Measurements from ENCODE around the gene SUSD3.
A peak's percentile ranks its signal among the peaks of the same experiment; 100 is the strongest.
"Not testable (repeated sequence)": the region's sequence is repeated elsewhere in the genome, so short reads cannot be mapped to it uniquely, and the experiment has no call there.

Gene SUSD3

DNA sequence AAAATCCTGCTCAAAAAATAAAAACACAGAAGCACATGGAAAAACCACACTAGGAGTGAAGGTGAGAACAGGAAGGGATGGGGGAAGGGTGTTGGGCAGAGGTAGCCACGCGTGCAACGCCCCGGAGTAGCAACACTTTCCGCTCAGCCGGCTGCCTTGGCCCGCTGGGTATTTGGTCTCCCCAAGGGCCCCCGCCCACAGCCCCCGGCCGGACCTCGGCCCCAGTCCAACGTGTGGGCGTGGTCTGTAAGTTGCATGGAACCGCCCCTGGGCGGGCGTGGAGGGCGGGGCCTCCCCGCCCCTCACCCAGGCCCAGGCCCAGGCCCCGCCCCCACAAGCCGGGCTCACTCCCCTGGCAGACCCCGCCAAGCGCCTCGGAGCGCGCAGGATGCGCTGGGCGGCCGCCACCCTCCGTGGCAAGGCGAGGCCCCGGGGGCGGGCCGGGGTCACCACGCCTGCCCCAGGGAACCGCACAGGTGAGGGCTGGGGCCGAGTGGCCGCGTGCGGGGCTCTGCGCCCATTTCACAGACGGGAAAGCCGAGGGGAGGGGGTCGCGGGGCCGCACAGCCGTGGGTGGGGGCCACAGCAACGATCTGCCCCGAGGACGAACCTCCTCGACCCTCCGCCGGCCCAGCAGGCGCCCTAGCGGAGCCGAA lies at the start of gene SUSD3:
Gene SUSD3, plus strand, starts transcription at position 347 of the 656 bp plus-strand sequence. Its CDS starts 42 bp downstream, at position 389.
- DNase-seq (ENCODE audit: low read depth in 1 of 2, low spot score in 1 of 2): peak; percentile 38 to 62

DNA sequence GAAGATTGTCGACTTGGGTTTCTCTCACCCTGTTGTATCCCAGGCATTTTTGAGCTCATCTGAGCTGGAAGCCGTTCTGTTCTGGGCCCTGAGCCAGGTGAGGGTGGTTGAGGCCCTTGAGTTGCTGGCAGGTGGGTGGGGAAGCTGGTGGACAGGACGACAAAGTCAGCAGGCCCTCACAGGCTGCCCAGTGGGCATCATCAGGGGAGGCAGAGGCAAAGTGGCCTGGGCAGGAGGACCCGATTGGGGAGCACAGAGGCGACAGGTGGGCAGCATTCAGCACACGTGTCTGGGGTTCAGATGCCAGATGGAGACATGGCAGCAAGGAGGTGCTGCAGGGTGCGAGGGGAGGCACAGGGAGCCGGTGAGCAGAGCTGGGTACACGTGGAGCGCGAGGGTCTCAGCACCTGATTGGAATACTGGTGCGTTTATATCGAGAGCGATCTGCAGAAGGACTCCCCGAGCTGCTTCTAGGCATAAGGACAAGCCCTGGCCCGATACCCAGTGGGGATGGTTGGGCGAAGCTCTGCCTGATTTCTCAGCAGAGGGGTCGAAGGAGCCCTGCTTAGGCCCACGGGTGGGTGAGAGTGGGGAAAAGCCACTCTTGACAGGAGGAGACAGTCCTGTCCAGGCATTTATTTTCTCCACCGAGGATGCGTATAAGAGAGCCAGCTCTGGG lies 49.0 kb upstream of the SUSD3 start:
- no peak for DNase-seq (ENCODE audit: low read depth in 1 of 2, low spot score in 1 of 2)

DNA sequence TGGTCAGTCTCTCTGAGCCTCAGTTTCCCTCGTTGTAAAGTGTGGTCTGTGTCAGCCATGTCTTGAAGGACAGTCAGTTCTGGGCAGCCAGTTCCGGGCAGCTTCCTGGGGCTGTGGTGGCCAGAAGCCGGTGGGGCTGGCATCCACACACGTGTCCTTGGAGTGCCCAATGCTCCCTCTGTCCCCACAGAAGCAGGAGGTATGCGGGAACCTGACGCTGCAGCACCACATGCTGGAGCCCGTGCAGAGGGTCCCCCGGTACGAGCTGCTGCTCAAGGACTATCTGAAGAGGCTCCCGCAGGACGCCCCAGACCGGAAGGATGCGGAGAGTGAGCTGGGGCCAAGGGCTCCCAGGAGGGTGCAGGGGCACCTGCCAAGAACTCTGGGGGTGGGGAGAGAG lies 48.4 kb upstream of the SUSD3 start:
- no peak for DNase-seq (ENCODE audit: low read depth in 1 of 2, low spot score in 1 of 2)

DNA sequence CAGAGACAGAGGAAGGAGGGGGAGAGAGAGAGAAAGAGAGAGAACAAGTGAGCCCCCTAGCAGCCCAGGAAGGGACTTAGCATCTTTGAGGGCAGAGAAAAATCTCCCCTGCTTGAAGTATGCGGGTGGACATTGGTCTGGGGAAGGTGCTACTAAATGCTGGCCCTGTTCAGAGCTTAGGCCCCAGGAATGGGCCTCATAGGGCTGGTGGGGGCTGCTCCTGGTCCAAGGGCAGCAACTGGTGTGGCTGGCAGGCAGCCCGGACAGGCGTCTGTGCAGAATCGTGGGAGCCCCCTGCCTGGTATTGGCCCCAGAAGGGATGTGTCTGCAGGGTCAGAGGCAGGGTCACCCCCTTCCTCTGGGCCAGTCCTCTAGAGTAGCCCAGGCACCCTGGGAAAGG lies 47.8 kb upstream of the SUSD3 start:
- no peak for DNase-seq (ENCODE audit: low read depth in 1 of 2, low spot score in 1 of 2)

DNA sequence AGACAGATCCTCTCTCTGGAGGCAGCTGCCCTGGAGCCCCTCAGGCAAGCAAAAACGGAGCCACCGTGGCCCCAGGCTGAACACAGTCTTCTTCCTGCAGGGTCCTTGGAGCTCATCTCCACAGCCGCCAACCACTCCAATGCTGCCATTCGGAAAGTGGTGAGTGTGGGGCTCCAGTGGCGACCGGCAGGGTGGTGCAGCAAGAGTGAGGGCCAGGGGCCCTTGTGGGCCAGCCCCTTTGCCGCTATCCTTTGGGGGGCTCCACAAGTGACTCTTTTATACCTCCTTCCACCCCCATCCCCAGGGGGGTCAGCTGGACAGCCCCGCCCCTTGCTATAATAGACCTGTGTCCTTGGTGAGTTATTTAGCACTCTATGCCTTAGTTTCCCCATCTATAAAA lies 47.4 kb upstream of the SUSD3 start:
- DNase-seq (ENCODE audit: low read depth in 1 of 2, low spot score in 1 of 2): no peak

DNA sequence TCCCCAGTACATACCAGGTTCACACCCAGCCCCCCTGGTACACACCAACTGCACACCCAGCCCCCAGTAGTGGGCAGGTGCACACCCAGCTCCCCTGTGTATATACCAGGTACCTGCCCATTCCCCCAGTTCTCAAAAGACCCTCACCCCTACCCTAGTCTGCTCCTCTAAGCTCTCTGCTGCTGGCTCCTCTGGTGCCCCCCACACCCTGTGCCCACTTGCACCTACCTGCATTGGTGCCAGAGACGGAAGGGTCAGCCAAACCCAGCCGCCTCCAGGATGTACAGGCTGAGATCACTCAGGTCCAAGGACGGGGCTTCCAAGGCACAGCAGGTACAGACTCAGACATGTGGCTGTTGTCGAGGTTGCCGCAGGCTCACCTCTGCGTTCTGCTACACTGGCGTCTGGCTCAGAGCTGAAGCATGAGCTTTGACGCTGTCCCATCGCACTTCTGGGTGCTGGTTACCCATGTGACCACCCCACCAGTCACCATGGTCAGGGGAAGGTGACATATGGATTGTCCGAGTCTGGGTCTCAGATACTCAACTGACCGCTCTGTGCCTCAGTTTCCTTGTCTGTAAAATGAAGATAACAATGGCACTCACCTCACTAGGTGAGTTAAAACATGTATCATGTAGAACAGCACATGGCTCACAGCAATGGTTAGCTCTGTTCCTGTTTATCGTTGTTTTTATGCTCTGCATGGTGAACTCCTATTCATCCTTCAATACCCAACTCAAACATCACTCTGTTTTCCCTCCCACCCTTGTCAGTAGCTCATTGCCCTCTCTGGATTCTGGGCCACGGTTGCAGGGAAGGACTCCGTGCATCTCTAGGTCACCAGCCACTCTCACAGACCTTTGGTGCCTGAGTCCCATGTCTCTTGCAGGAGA lies 45.3 kb upstream of the SUSD3 start:
- DNase-seq (ENCODE audit: low read depth in 1 of 2, low spot score in 1 of 2): no peak

DNA sequence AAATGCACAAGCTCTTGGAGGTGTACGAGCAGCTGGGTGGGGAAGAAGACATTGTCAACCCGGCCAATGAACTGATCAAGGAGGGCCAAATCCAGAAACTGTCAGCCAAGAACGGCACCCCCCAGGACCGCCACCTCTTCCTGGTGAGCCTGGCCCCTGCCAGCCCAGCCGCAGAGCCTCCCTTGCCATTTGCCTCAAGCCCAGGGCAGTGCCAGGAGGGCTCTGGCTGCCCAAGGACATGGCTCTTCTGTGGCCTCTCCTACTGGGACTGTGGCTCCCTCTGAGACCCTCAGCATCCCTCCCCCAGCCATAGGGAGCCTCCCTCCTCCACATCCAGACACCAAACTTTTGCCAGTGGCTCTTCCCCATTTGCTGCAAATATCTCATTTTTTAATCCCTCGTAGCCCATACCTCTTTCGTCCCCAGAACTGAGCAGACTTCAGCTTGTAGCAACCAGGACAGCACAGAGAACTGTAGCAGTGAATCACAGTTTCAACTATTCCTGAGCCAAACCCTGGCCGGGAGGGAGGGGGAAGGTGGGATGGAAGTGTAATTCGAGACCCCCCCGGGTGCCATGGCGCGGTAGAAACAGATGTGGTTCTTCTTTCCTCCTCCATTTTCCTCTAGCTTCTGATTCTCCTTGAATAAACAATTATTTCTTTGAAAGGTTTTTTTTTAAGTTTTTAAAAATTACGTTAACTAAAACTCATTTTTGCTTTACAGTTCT lies 44.5 kb upstream of the SUSD3 start:
- DNase-seq (ENCODE audit: low read depth in 1 of 2, low spot score in 1 of 2): no peak

DNA sequence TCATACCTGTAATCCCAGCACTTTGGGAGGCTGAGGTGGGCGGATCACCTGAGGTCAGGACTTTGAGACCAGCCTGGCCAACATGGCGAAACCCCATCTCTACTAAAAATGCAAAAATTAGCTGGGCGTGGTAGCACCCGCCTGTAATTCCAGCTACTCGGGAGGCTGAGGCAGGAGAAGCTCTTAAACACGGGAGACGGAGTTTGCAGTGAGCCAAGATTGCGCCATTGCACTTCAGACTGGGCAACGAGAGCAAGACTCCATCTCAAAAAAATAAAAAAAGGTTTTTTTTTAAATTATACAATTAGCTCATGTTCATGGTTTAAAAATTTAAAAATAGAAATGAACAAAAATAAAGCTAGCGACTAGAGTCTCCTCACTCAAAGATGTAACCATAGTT lies 43.3 kb upstream of the SUSD3 start:
- DNase-seq (ENCODE audit: low read depth in 1 of 2, low spot score in 1 of 2): not testable (repeated sequence)

DNA sequence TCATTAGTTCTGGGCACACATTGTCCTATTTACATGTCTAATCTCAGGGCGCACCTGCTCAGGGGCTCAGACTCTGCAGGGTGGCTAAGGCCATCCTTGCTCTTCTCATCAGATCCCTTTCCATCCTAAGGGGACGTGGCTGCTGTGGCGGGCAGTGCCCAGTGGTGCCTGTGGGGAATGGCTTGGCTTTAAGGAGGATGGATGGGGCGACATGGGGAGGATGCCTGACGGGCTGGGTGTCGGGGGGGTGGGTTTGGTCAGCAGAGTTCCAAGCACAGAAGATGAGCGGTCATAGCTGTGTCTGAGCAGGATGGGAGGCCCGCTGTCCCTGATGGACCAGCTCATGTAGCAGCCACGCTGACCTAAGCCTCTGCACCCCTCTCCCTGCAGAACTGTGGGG lies 40.9 kb upstream of the SUSD3 start:
- DNase-seq (ENCODE audit: low read depth in 1 of 2, low spot score in 1 of 2): no peak

DNA sequence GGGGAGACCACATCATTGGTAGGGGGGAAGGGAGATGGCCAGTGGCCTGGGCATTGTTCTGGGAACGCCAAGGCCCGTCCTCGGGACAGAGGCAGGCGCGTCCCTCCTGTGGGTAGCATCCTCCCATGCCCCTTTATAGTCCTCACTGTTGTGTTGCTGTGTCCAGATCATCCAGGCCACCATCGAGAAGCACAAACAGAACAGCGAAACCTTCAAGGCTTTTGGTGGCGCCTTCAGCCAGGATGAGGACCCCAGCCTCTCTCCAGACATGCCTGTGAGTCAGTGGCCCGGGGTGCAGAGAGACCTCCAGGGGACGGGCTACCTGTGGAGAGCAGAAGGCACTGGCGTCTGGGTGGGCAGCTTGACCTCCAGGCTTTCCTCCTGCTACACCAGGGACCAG lies 38.4 kb upstream of the SUSD3 start:
- no peak for DNase-seq (ENCODE audit: low read depth in 1 of 2, low spot score in 1 of 2)

DNA sequence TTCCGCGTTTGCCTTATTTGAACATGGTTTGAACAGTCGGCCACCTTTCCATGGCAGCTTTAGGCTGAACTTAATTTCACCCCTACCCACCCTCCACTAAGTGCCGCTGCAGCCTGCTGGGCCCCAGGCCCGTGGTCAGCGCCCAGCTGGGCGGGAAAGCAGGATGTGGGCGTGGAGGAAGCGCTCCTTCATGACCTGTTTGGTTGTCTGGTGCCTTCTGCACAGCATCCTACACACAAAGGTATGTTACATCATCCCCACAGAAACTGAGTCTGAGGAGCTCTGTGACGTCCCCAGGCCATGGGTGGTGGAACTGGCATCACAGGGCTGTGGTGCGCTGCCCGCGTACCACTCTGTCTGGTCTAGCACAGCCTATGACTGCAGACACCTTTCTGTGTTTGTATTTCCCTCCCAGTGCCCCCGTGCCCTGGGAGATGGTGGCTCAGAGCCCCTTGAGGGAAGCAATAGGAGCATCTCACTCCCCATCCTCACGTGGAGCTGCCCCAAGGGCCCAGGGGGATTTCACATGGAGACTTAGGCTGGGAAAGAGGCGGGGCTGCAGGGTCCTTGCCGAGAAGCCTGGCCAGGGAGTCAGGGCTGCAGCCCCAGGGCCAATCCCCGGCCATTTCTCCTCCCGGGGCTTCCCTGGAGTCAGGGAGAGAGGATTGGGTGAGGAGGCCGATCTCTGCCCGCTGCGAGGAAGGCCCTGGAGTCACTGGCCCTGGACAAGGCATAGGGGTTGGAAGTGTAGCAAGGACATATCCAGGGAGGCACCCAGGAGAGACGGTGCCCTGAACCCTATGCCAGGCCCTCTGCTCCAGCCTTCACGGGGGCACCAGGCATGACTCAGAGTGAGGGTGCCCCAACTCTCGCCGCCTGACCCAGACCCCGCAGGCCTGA lies 37.5 kb upstream of the SUSD3 start:
- DNase-seq (ENCODE audit: low read depth in 1 of 2, low spot score in 1 of 2): no peak

DNA sequence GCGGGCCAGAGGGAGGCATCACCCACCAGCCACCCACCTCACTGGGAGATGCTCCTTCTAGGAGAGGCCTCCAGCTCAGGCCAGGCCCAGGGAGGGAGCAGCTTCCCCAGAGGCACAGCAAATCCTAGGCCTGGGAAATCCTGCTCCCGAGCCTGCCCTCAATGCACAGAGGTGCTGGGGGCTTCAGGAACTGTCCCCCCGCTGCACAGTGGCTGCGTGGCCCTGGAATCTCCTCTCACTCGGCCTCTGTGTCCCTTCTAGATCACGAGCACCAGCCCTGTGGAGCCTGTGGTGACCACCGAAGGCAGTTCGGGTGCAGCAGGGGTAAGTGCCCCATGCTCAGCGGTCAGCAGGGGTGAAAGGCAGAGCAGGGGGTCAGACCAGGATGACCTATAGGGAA lies 36.4 kb upstream of the SUSD3 start:
- DNase-seq (ENCODE audit: low read depth in 1 of 2, low spot score in 1 of 2): no peak

DNA sequence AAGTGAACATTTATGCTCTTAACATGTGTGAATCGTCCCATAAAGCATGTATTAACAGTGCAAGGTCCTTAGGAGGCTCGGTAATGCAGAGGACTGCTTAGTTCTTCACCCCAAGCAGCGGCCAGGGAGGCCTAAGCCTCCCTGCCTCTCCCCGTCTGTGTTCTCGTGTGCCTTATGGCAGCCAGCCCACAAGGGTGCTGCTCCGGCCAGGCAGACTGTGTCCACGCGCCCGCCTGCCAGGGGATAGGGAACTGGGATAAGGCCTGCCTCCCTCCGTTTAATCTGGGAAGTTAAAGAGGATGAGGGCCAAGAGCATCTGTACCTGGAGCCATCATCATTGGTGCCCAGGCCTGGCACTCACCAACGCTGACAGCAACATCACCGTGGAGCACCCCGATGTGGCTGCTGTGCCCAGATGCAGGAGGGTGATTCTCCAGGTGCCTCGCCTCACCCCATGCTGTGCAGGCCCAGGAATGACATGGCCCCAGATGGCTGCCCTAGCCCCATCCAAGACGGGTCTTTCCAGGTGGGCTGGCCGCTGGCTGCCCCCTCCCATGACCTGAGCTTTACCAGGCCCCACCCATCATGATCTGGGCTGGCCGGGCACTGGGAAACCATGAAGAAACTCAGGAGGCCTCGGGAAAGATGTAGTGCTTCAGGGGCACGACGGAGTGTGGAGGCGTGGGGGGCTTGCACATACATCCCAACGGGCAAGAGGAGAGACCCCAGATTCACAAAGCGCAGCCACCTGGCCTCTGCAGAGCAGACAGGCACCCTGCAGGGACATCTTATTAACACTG lies 35.6 kb upstream of the SUSD3 start:
- DNase-seq (ENCODE audit: low read depth in 1 of 2, low spot score in 1 of 2): no peak

DNA sequence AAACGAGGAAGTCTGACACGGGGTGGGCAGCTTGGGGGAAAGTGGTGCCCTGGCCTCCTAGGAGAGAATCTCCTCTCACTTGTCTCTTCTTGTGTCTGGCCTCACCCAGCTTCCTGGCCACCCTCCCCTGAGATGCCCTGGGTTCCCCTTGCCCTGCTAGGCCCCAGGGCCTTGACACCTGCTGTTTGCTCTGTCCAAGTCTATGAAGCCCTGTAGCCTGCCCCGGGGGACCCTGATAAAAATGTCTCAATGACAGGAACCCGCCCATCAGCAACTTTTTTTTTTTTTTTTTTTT lies 35.0 kb upstream of the SUSD3 start:
- no peak for DNase-seq (ENCODE audit: low read depth in 1 of 2, low spot score in 1 of 2)

DNA sequence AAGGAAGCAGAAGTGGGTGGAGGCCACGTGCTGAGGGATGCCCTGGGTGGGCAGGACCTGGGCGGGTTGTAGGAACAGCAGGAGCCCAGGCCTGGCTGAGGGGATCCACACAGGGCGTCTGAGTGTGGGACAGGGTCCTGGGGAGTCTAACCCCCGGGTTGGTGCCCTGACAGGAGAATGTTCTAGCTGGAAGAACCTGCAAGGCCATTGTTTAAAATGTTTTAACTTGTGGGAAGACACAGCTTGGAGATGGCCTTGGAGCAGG lies 33.9 kb upstream of the SUSD3 start:
- no peak for DNase-seq (ENCODE audit: low read depth in 1 of 2, low spot score in 1 of 2)

DNA sequence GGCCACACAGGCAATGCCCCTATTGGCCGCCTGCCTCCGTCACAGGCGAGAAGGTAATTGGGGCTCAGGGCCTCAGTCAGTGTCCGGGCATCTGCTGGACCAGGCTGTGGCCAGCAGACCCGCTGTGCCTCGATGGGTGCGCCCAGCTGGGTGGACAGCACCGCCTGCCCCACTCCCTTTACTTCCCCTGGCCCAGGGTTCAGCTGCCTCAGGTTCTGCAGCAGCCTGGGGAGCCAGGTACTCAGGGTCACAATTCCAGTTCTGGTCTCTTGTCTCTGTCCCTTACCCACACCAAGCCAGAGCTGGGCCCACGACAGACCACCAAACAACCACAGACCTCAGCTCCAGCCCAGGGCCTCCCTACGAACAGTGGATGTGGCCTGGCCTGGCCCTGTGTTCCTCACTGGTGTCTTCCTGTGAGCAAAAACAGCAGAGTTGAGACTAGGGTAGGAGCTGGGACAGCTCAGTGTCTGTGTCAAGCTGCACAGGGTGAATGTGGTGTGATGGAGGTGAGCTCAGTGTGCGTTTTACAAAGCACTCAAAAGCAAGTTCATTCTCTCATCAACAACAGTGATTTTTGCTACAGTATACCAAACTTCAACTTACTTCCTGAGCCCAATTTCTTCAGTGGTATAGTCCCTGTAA lies 33.4 kb upstream of the SUSD3 start:
- DNase-seq (ENCODE audit: low read depth in 1 of 2, low spot score in 1 of 2): no peak

DNA sequence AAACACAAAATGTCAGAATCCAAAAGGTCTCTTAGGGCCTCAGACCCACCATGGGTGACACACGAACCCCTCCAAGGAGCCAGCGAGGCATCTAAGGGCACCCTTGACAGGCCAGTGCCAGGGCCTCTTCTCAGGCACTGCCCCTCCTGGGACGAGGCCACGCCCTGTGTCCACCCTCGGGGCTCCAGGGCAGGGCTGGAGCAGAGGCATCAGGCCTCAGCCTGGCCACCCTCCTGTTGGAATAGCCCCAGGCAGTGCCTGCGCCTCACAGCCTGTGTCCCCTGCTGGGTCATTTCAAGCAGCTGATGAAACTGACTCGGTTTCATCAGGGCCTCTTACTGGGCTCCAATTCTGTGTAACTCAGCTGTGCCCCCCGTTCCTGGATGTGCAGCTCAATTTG lies 32.8 kb upstream of the SUSD3 start:
- no peak for DNase-seq (ENCODE audit: low read depth in 1 of 2, low spot score in 1 of 2)

DNA sequence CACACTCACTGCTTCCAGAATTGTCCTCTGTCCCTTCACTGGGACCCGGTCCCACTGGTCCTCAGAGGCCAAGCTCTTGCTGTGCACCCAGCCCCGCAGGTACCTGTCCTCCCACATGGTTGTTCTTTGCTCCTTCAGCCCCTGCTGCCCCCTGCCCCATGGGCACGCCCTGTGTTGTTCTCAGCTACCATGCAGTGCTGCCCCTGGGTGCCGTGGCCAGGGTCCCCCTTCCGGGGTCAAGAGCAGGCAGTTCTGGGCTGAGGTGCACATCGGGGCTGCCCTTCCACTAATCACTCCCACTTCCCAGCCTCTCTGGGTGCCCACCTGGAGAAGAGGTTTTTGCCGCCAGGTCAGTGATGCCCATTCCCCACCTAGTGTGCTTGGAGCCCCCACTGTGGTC lies 31.9 kb upstream of the SUSD3 start:
- no peak for DNase-seq (ENCODE audit: low read depth in 1 of 2, low spot score in 1 of 2)

DNA sequence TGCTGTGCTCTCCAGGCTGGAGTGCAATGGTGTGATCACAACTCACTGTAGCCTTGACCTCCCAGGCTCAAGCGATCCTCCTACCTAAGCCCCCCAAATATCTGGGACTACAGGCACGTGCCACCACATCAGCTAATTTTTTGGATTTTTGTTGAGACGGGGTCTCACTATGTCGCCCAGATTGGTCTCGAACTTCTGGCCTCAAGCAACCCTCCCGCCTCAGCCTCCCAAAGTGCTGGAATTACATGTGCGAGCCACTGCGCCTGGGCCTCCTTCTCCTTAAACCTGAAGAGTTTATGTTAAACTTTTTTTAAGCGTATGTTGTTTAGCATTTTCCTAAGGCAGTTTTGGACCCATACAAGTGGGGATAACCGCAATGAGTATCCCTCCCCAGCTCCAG lies 30.8 kb upstream of the SUSD3 start:
- DNase-seq (ENCODE audit: low read depth in 1 of 2, low spot score in 1 of 2): no peak

Measured in activated T-helper 1 cell treated with anti-CD3 and anti-CD28 coated beads, Interleukin-2, amount 50 U/mL, for 16 hours (primary cell).